HCT116 (cell line): ENCODE data around the gene ELK3. TPM values are rescaled to one million over a fixed set of nuclear protein-coding genes. Genes with fewer than 3 reads are reported as not detected.

Experiments used
- ATAC-seq: fragments of 200-7000 bp; cut with Tn5 transposase; 2 replicates; pipeline ENCODE4 v1.9.1; 2020; ENCODE audit warnings: mild to moderate bottlenecking, moderate library complexity
- BruUV-seq: library from RNA; stranded (reverse); fragments of 400-500 nt; replicated peaks from 2 replicates; lab custom pipeline; 2021; lab: Mats Ljungman, UMichigan
- CTCF ChIA-PET: fragments of 300-600 bp; sonication (Branson Sonifier 250); formaldehyde crosslinking; loops from one replicate; lab custom pipeline; 2021; ENCODE audit warnings: antibody characterized with exemption; lab: Charles Lee
- POLR2A ChIA-PET: fragments of 300-600, 350-600 bp; sonication (Branson Sonifier 250); formaldehyde crosslinking; loops from one replicate; lab custom pipeline; 2021; ENCODE audit warnings: antibody characterized with exemption; lab: Charles Lee
- RAD21 ChIA-PET, 2 experiments: fragments of 300-600 bp; sonication (Branson Sonifier 250); formaldehyde crosslinking; loops; one replicate each; lab custom pipeline; 2023; ENCODE audit warnings: low total read pairs in 2 of 2; ENCODE audit not compliant: uncharacterized antibody in 2 of 2, unreplicated experiment in 2 of 2, low non-redundant PET in 1 of 2; lab: Charles Lee
- DNase-seq: peaks from one replicate; pipeline ENCODE4 v3.0.0-alpha.2; 2010; ENCODE audit warnings: low read depth, low spot score
- H2AFZ ChIP-seq: fragments of 200-600 bp; shearing (Covaris generic), sonication (generic); 2 replicates; pipeline ENCODE4 v1.6.1; 2017; ENCODE audit warnings: low read depth, mixed run types, mixed read lengths, antibody characterized with exemption, low read length; ENCODE audit not compliant: poor library complexity, severe bottlenecking
- H3K27ac ChIP-seq: 2 replicates; pipeline ENCODE4 v1.5.1; 2012; ENCODE audit warnings: low read depth, low read length
- H3K27me3 ChIP-seq: fragments of 200-600 bp; sonication (generic); 2 replicates; pipeline ENCODE4 v1.6.1; 2016; ENCODE audit warnings: mixed run types, low read length, mixed read lengths; ENCODE audit not compliant: insufficient read depth
- H3K36me3 ChIP-seq, 2 experiments: fragments of 200-500 bp in 1 of 2; fragments of 200-600 bp in 1 of 2; sonication (Bioruptor generic) in 1 of 2; sonication (generic) in 1 of 2; 2 replicates each; pipeline versions ENCODE4 v1.5.1 to v1.6.1; 2014 to 2016; ENCODE audit warnings: low read length in 2 of 2, inconsistent platforms in 1 of 2, mixed read lengths in 1 of 2, mixed run types in 1 of 2; ENCODE audit not compliant: insufficient read depth in 2 of 2, control insufficient read depth in 1 of 2
- H3K4me1 ChIP-seq, 2 experiments: fragments of 200-600 bp in 1 of 2; sonication (generic) in 1 of 2; 2 replicates each; pipeline versions ENCODE4 v1.5.1 to v1.6.1; 2012 to 2017; ENCODE audit warnings: low read length in 2 of 2, inconsistent platforms in 1 of 2, mild to moderate bottlenecking in 1 of 2, mixed read lengths in 1 of 2, mixed run types in 1 of 2, moderate library complexity in 1 of 2; ENCODE audit not compliant: insufficient read depth in 2 of 2, control insufficient read depth in 1 of 2
- H3K4me2 ChIP-seq: fragments of 200-600 bp; sonication (generic); 2 replicates; pipeline ENCODE4 v1.6.1; 2017; ENCODE audit warnings: mixed run types, low read length, mixed read lengths
- H3K4me3 ChIP-seq, 2 experiments: fragments of 200-600 bp in 1 of 2; sonication (generic) in 1 of 2; replicated peaks in 1 of 2; 2 replicates each; pipeline ENCODE4 v1.5.1; 2011 to 2016; ENCODE audit warnings: low read length in 2 of 2, control low read depth in 1 of 2, low read depth in 1 of 2, mild to moderate bottlenecking in 1 of 2, mixed read lengths in 1 of 2, mixed run types in 1 of 2
- H3K79me2 ChIP-seq: fragments of 200-600 bp; sonication (generic); 2 replicates; pipeline ENCODE4 v1.6.1; 2017; ENCODE audit warnings: mild to moderate bottlenecking, mixed run types, low read length, moderate library complexity, mixed read lengths; ENCODE audit not compliant: insufficient read depth
- H3K9ac ChIP-seq: fragments of 200-600 bp; sonication (generic); 2 replicates; pipeline ENCODE4 v1.6.1; 2016; ENCODE audit warnings: low read length, mixed read lengths
- H3K9me2 ChIP-seq: fragments of 200-600 bp; sonication (generic), shearing (Covaris generic); 2 replicates; pipeline ENCODE4 v1.6.1; 2017; ENCODE audit warnings: mixed run types, mild to moderate bottlenecking, moderate library complexity; ENCODE audit not compliant: insufficient read depth
- H3K9me3 ChIP-seq, 2 experiments: fragments of 200-500 bp in 1 of 2; fragments of 200-600 bp in 1 of 2; sonication (Bioruptor generic) in 1 of 2; sonication (generic) in 1 of 2; 2 replicates each; pipeline ENCODE4 v1.6.1; 2014 to 2017; ENCODE audit warnings: low read length in 2 of 2, mixed read lengths in 2 of 2, inconsistent platforms in 1 of 2, low read depth in 1 of 2, mild to moderate bottlenecking in 1 of 2, mixed run types in 1 of 2, moderate library complexity in 1 of 2; ENCODE audit not compliant: control insufficient read depth in 1 of 2, insufficient read depth in 1 of 2
- H4K20me1 ChIP-seq: fragments of 200-600 bp; sonication (generic), shearing (Covaris generic); 2 replicates; pipeline ENCODE4 v1.6.1; 2017; ENCODE audit warnings: mixed run types, mild to moderate bottlenecking, moderate library complexity; ENCODE audit not compliant: insufficient read depth
- CBX3 ChIP-seq: IDR thresholded peaks from 2 replicates; pipeline ENCODE4 v1.6.1; 2012; ENCODE audit warnings: low read depth
- ELF1 ChIP-seq: IDR thresholded peaks from 2 replicates; pipeline ENCODE4 v1.6.1; 2012; ENCODE audit warnings: low read depth, borderline replicate concordance
- JUND ChIP-seq: IDR thresholded peaks from 2 replicates; pipeline ENCODE4 v1.6.1; 2012
- MAX ChIP-seq: IDR thresholded peaks from 2 replicates; pipeline ENCODE4 v1.6.1; 2012
- POLR2AphosphoS5 ChIP-seq: IDR thresholded peaks from 2 replicates; pipeline ENCODE4 v1.6.1; 2011; ENCODE audit warnings: mild to moderate bottlenecking, low read depth, low read length, moderate library complexity
- REST ChIP-seq: IDR thresholded peaks from 2 replicates; pipeline ENCODE4 v1.6.1; 2012; ENCODE audit warnings: low read depth
- SP1 ChIP-seq: IDR thresholded peaks from 2 replicates; pipeline ENCODE4 v1.6.1; 2012; ENCODE audit warnings: low read depth
- TCF7L2 ChIP-seq: IDR thresholded peaks from 2 replicates; pipeline ENCODE4 v1.7.0; 2011; ENCODE audit warnings: borderline replicate concordance, inconsistent platforms; ENCODE audit not compliant: insufficient read depth, insufficient read length; ENCODE audit errors: extremely low read depth
- ZFX ChIP-seq: fragments of 450-650 bp; IDR thresholded peaks from 2 replicates; pipeline ENCODE4 v1.6.1; 2017
- intact Hi-C: fragments of 100-400 bp; cut with micrococcal nuclease; formaldehyde crosslinking; loops from 2 replicates; pipeline ENCODE4 v1.10.0; 2022
- total RNA-seq: library from RNA; stranded (reverse); gene quantifications from one replicate; pipeline ENCODE4 v1.2.1, GENCODE V29; 2021; ENCODE audit not compliant: unreplicated experiment
- TF ChIP-seq, protein P1 (sequence below): IDR thresholded peaks from 2 replicates; pipeline ENCODE4 v1.6.1; 2012
- TF ChIP-seq, protein P2 (sequence below), 3 experiments: fragments of 200-600 bp in 1 of 3; sonication (generic) in 1 of 3; IDR thresholded peaks in 2 of 3; conservative IDR thresholded peaks in 1 of 3; 2 replicates each; pipeline ENCODE4 v1.5.1; 2012 to 2017; ENCODE audit warnings: low read depth in 2 of 3, low read length in 2 of 3, antibody characterized with exemption in 1 of 3, borderline replicate concordance in 1 of 3, control low read depth in 1 of 3, mild to moderate bottlenecking in 1 of 3, mixed read lengths in 1 of 3, mixed run types in 1 of 3, moderate library complexity in 1 of 3; ENCODE audit not compliant: insufficient read depth in 1 of 3

ELK3 gene
- total RNA-seq, 1 experiment from 2014 or later: 45.6 TPM

DNA sequence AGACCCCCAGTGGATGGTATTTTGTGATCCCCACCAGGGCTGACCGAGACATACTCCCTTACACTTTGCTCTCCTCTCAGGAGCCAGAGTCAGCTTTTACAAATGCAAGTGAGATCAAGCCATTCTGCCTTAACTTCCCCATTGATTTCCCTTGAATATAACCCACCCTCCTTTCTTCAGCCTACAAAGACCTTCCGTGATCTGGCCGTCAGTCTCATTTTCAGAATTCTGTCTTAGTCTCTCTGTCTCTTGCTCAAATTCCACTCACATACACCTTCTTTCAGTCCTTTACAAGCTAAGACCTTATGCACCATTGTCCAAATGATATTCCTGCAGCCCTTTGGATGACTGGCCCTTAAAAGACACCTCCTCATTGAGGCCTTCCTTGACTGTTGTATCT is 39.0 kb upstream of the ELK3 start (continued):
- TF ChIP-seq REST (no peak), CBX3 (no peak), MAX (no peak), ZFX (no peak), POLR2AphosphoS5 (no peak), ELF1 (no peak)
- TF ChIP-seq, protein P1, sequence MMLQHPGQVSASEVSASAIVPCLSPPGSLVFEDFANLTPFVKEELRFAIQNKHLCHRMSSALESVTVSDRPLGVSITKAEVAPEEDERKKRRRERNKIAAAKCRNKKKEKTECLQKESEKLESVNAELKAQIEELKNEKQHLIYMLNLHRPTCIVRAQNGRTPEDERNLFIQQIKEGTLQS: no peak
- TF ChIP-seq, protein P2, sequence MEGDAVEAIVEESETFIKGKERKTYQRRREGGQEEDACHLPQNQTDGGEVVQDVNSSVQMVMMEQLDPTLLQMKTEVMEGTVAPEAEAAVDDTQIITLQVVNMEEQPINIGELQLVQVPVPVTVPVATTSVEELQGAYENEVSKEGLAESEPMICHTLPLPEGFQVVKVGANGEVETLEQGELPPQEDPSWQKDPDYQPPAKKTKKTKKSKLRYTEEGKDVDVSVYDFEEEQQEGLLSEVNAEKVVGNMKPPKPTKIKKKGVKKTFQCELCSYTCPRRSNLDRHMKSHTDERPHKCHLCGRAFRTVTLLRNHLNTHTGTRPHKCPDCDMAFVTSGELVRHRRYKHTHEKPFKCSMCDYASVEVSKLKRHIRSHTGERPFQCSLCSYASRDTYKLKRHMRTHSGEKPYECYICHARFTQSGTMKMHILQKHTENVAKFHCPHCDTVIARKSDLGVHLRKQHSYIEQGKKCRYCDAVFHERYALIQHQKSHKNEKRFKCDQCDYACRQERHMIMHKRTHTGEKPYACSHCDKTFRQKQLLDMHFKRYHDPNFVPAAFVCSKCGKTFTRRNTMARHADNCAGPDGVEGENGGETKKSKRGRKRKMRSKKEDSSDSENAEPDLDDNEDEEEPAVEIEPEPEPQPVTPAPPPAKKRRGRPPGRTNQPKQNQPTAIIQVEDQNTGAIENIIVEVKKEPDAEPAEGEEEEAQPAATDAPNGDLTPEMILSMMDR (IDR thresholded peaks at IDR 0.05 in 2 of 3, conservative IDR thresholded peaks at IDR 0.05 in 1 of 3; ENCODE audit: borderline replicate concordance in 1 of 3, insufficient read depth in 1 of 3, low read depth in 2 of 3, low read length in 2 of 3): no peak

- ChIA-PET POLR2A (no interaction called here), CTCF (interaction anchor here (0.8 kb wide), 1 partner anchor 59 kb away, joined by 3 read pairs; no protein-coding TSS in a partner anchor), RAD21 (no interaction called here)
- Histone ChIP-seq H3K27ac (no peak overlapping the region), H3K27me3 (no peaks in the 10 kb centered on the region), H3K79me2 (no peaks in the 10 kb centered on the region), H2AFZ (no peak overlapping the region), H3K9ac (no peak overlapping the region), H3K9me2 (no peaks in the 10 kb centered on the region), H3K9me3 (no peaks in the 10 kb centered on the region), H3K36me3 (no peaks in the 10 kb centered on the region), H3K4me2 (no peak overlapping the region), H3K4me3 (no peak overlapping the region), H4K20me1 (no peaks in the 10 kb centered on the region), H3K4me1 (peaks cover 0 to 7% of the 10 kb centered on the region in 2 experiments; a peak in 1 of 4 replicates)
- ATAC-seq: no peak
- DNase-seq: no peak
- TF ChIP-seq TCF7L2: no peak
- peak; percentile 21; the same call in 1 of the 2 replicates for TF ChIP-seq SP1
- TF ChIP-seq JUND: 0 out of 2 replicates have a peak, but pooled peaks have one; percentile 17
- BruUV-seq: no TSS peak
- intact Hi-C loops: no loop called here
These were observed 38.4 kb upstream of the ELK3 start for GRCh38 chr12:96155781-96156180.
